Endothelial cell (in vitro differentiated cells): Measurements from ENCODE around the gene NAALADL2. TPM values are rescaled to one million over a fixed set of nuclear protein-coding genes. Genes with fewer than 3 reads are reported as not detected.

ENCODE experiments used
- DNase-seq: peaks from one replicate; pipeline ENCODE4 v3.0.0; 2021; ENCODE audit warnings: low spot score
- H3K27ac Mint-ChIP-seq: one replicate; pipeline ENCODE4 v1.8.0; 2021; ENCODE audit warnings: mixed read lengths, inconsistent platforms; ENCODE audit not compliant: unreplicated experiment
- H3K27me3 Mint-ChIP-seq: one replicate; pipeline ENCODE4 v1.8.0; 2021; ENCODE audit warnings: mild to moderate bottlenecking, moderate library complexity, mixed read lengths, inconsistent platforms; ENCODE audit not compliant: unreplicated experiment
- H3K36me3 Mint-ChIP-seq: one replicate; pipeline ENCODE4 v1.8.0; 2021; ENCODE audit warnings: mild to moderate bottlenecking, low read depth, mixed read lengths, inconsistent platforms; ENCODE audit not compliant: unreplicated experiment
- H3K4me1 Mint-ChIP-seq: one replicate; pipeline ENCODE4 v1.8.0; 2021; ENCODE audit warnings: mild to moderate bottlenecking, mixed read lengths, inconsistent platforms; ENCODE audit not compliant: unreplicated experiment
- H3K4me3 Mint-ChIP-seq: one replicate; pipeline ENCODE4 v1.8.0; 2021; ENCODE audit warnings: mild to moderate bottlenecking, mixed read lengths, inconsistent platforms; ENCODE audit not compliant: unreplicated experiment
- H3K9me3 Mint-ChIP-seq: one replicate; pipeline ENCODE4 v1.8.0; 2021; ENCODE audit warnings: mixed read lengths, inconsistent platforms; ENCODE audit not compliant: unreplicated experiment
- CTCF ChIP-seq: fragments of 200-600 bp; sonication (generic); IDR thresholded peaks from one replicate; pipeline ENCODE4 v1.5.0; 2021; ENCODE audit warnings: antibody characterized with exemption; ENCODE audit not compliant: unreplicated experiment
- total RNA-seq: library from RNA; stranded (reverse); fragmentation: NEBNext Ultra II Directional; extraction: Animal tissue kit (Norgen Biotek cat#: 25700); gene quantifications from one replicate; pipeline ENCODE4 v1.2.1, GENCODE V29; 2021; ENCODE audit not compliant: unreplicated experiment

NAALADL2 gene
- total RNA-seq, 1 donor from 2014 or later: 3.5 TPM

- no peaks in the 10 kb centered on the region for H3K9me3 Mint-ChIP-seq
- no peak overlapping the region for H3K4me3 Mint-ChIP-seq
- H3K27me3 Mint-ChIP-seq: no peaks in the 10 kb centered on the region
- H3K36me3 Mint-ChIP-seq: no peaks in the 10 kb centered on the region
- TF ChIP-seq CTCF: no peak
- no peaks in the 10 kb centered on the region for H3K4me1 Mint-ChIP-seq
- DNase-seq: no peak
- no peak overlapping the region for H3K27ac Mint-ChIP-seq
Observed at GRCh38 chr3:175410251-175410650, 551.1 kb downstream of the NAALADL2 start.

- no peak for TF ChIP-seq CTCF
- Mint-ChIP-seq H3K4me1 (no peaks in the 10 kb centered on the region), H3K36me3 (no peaks in the 10 kb centered on the region), H3K27ac (no peak overlapping the region), H3K27me3 (no peaks in the 10 kb centered on the region), H3K9me3 (no peaks in the 10 kb centered on the region), H3K4me3 (no peak overlapping the region)
- DNase-seq: no peak
Observed at GRCh38 chr3:175411405-175411804, 552.3 kb downstream of the NAALADL2 start.

GRCh38 chr3:175411946-175412345, 552.8 kb downstream of the NAALADL2 start:
- H3K36me3 Mint-ChIP-seq: no peaks in the 10 kb centered on the region

GRCh38 chr3:175413926-175414325, 554.8 kb downstream of the NAALADL2 start:
- no peaks in the 10 kb centered on the region for H3K27me3 Mint-ChIP-seq
- no peak overlapping the region for H3K4me3 Mint-ChIP-seq
- no peak for TF ChIP-seq CTCF

More at GRCh38 chr3:175411946-175412345, 552.8 kb downstream of the NAALADL2 start:
- no peak overlapping the region for H3K27ac Mint-ChIP-seq
- H3K4me3 Mint-ChIP-seq: no peak overlapping the region
- no peak for TF ChIP-seq CTCF
- no peak for DNase-seq
- H3K27me3 Mint-ChIP-seq: no peaks in the 10 kb centered on the region
- H3K4me1 Mint-ChIP-seq: no peaks in the 10 kb centered on the region
- no peaks in the 10 kb centered on the region for H3K9me3 Mint-ChIP-seq

GRCh38 chr3:175416600-175416999, 557.5 kb downstream of the NAALADL2 start:
- H3K9me3 Mint-ChIP-seq: no peaks in the 10 kb centered on the region
- TF ChIP-seq CTCF: no peak
- H3K36me3 Mint-ChIP-seq: no peaks in the 10 kb centered on the region
- no peaks in the 10 kb centered on the region for H3K4me1 Mint-ChIP-seq
- no peaks in the 10 kb centered on the region for H3K27me3 Mint-ChIP-seq
- no peak overlapping the region for H3K4me3 Mint-ChIP-seq
- H3K27ac Mint-ChIP-seq: no peak overlapping the region
- no peak for DNase-seq

More at GRCh38 chr3:175413926-175414325, 554.8 kb downstream of the NAALADL2 start:
- Mint-ChIP-seq H3K36me3 (no peaks in the 10 kb centered on the region), H3K9me3 (no peaks in the 10 kb centered on the region), H3K27ac (no peak overlapping the region), H3K4me1 (no peaks in the 10 kb centered on the region)
- DNase-seq: no peak
